Ishikawa (cell line): ENCODE results near the gene OR52K1.

Experiments
- CEBPB ChIP-seq: IDR thresholded peaks from 2 replicates; pipeline ENCODE4 v1.6.1; 2012
- CREB1 ChIP-seq: IDR thresholded peaks from 2 replicates; pipeline ENCODE4 v1.6.1; 2012; ENCODE audit warnings: low read depth
- EGR1 ChIP-seq: IDR thresholded peaks from 2 replicates; pipeline ENCODE4 v1.6.1; 2012
- EP300 ChIP-seq: IDR thresholded peaks from 2 replicates; pipeline ENCODE4 v1.6.1; 2012; ENCODE audit warnings: borderline replicate concordance
- FOXM1 ChIP-seq: IDR thresholded peaks from 2 replicates; pipeline ENCODE4 v1.6.1; 2012; ENCODE audit warnings: low read depth, borderline replicate concordance
- RAD21 ChIP-seq: IDR thresholded peaks from 2 replicates; pipeline ENCODE4 v1.6.1; 2012; ENCODE audit warnings: low read depth
- REST ChIP-seq: IDR thresholded peaks from 2 replicates; pipeline ENCODE4 v1.6.1; 2012; ENCODE audit warnings: low read depth, mild to moderate bottlenecking
- TAF1 ChIP-seq: IDR thresholded peaks from 2 replicates; pipeline ENCODE4 v1.6.1; 2012; ENCODE audit warnings: low read depth, mild to moderate bottlenecking
- TEAD4 ChIP-seq: IDR thresholded peaks from 2 replicates; pipeline ENCODE4 v1.6.1; 2012
- YY1 ChIP-seq: IDR thresholded peaks from 2 replicates; pipeline ENCODE4 v1.6.1; 2012; ENCODE audit warnings: low read depth
- ZBTB7A ChIP-seq: IDR thresholded peaks from 2 replicates; pipeline ENCODE4 v1.6.1; 2012; ENCODE audit warnings: low read depth
- TF ChIP-seq, protein P1 (sequence below): IDR thresholded peaks from 2 replicates; pipeline ENCODE4 v1.6.1; 2012

DNA sequence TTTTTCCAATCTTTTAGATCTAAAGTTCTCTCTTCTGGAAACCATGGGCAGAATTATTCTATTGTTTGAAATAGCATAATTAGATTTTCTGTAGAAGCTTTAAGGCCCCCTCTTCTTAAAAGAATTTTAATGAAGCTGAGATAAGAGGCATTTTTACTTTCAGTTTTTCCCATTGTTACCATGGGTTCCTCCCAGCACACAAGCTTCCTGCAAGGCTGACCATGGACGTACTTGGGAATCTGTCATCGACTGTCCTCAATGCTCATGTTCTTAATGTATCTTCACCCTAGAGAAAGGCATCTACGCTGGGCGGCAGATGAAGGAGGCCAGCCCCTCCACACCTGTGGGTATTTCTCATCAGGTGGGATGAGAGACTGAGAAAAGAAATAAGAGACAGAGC is 22.3 kb upstream of the OR52K1 start:
- no peak for TF ChIP-seq YY1
- TF ChIP-seq, protein P1, sequence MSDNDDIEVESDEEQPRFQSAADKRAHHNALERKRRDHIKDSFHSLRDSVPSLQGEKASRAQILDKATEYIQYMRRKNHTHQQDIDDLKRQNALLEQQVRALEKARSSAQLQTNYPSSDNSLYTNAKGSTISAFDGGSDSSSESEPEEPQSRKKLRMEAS = no peak
- TF ChIP-seq REST = no peak
- TF ChIP-seq TAF1 = no peak
- TF ChIP-seq FOXM1 = no peak
- TF ChIP-seq RAD21 = no peak
- TF ChIP-seq CEBPB = no peak
- no peak for TF ChIP-seq EGR1
- no peak for TF ChIP-seq CREB1
- TF ChIP-seq ZBTB7A = no peak
- no peak for TF ChIP-seq TEAD4
- TF ChIP-seq EP300 = no peak
